Activated CD4-positive, alpha-beta T cell treated with anti-CD3 and anti-CD28 coated beads for 48 hours (primary cell): ENCODE results near the gene HIF3A.

Source experiments
- DNase-seq: peaks from one replicate; pipeline ENCODE4 v3.0.0-alpha.2; 2020

The HIF3A gene

DNA sequence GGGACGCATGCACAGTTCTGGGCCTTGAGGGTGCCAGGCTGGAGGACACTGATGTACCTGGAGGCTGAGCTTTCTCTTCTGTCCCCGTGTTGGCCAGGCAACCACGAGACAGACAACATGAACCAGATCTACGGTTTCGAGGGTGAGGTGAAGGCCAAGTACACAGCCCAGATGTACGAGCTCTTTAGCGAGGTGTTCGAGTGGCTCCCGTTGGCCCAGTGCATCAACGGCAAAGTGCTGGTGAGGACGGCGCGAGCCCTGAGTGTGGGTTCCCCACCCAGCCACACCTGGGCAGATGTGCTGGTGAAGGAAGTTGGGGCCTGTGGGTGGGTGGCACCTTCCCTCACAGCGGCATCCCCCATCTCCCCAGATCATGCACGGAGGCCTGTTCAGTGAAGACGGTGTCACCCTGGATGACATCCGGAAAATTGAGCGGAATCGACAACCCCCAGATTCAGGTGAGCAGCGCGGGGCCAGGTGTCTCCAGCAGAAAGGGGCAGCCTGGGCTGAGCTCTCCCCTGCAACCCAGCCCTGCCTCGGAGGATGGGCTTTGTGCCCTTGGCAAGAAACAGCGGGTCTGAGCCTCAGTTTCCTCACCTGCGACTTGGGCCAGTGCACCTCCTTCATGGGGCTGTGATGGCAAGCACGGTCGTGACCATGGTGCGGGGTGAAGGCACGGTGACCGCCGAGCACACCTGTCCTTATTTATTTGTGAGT lies 90.3 kb downstream of the HIF3A start:
- DNase-seq, result no peak

- DNase-seq, result no peak
Measured at GRCh38 chr19:46387713-46388130, 90.9 kb downstream of the HIF3A start.

DNA sequence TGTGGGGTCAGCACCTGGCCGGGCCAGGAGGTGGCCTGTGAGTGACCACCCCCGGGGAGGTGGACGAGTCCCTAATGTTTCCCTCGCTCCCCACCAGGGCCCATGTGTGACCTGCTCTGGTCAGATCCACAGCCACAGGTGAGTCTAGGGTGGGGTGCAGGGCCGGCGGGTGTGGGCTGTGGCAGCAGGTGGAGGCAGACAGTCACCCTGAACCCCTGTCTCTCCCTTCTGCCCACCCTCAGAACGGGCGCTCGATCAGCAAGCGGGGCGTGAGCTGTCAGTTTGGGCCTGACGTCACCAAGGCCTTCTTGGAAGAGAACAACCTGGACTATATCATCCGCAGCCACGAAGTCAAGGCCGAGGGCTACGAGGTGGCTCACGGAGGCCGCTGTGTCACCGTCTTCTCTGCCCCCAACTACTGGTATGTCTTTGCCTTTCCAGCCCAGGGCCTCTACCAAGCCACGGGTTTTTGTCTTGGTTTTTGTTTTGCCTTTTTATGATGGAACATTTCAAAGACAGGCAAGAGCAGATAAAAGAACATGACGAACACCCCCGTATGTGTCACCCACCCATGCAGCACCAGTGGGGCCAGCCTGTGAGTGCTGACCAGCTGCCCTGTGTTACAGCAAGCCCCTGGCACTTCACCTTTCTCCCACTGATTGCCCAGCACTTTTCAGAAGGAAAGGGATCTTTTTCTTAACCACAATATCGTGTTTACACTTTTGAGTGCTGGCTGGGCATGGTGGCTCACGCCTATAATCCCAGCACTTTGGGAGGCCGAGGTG lies 91.7 kb downstream of the HIF3A start:
- no peak for DNase-seq

DNA sequence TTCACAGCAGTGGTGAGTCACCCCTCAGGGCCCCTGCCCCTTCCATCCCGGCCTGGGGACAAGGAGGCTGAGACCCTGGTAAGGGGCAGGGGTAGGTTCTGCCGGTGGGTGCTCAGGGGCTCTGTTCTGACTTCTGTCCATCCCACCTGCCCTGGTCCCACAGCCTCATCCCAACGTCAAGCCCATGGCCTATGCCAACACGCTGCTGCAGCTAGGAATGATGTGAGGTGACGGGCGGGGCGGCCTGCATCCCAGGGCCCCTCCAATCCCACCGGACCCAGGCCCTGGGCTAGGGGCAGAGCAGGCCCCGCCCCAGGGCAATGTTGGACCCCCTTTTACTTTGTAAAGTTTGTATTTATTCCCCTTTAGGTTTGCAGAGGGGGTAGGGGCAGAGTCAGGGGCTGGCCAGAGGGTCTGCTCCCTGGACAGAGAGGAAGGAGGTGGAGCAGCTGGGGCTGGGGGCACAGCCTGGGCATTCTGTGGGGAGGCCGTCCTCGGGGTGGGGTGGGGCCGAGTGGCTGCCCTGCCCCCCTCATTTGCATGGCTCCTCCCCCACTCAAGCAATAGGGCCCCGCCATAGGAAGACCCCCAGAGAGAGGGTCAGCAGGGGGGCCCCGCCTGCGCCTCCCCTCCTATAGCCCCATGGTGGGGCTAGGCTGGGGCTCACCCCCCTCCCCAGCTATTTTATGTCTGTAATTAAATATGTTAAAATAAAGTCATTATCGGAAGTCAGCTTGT lies 93.4 kb downstream of the HIF3A start:
- no peak for DNase-seq

- DNase-seq, result no peak
Measured at GRCh38 chr19:46390866-46391265, 94.0 kb downstream of the HIF3A start.

- no peak for DNase-seq
Measured at GRCh38 chr19:46391296-46392251, 94.7 kb downstream of the HIF3A start.

DNA sequence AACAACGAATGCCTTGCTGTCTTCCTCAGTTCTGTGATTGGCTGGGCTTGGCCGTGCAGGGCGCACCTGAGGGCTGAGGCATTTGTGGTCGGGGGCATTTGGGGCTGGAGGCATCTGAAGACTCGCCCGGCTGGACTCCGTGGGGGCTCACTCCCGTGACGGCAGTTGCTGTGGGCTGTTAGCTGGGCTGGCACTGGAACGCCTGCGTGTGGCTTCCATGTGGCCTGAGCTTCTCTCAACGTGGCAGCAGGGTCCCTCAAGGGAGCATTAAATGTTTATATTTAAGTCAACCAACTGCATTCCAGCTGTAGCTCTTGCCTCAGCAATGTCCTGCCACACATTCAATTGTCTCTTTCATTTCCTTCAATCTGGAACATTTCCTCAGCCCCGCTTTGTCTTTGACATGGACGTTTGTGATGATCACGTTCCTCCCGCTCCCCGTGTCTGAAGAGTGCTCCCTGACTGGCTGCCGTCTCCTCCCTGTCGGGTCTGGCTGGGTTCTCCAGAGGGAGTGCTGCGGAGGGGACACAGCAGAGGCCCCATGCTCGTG lies 95.5 kb downstream of the HIF3A start:
- no peak for DNase-seq

DNA sequence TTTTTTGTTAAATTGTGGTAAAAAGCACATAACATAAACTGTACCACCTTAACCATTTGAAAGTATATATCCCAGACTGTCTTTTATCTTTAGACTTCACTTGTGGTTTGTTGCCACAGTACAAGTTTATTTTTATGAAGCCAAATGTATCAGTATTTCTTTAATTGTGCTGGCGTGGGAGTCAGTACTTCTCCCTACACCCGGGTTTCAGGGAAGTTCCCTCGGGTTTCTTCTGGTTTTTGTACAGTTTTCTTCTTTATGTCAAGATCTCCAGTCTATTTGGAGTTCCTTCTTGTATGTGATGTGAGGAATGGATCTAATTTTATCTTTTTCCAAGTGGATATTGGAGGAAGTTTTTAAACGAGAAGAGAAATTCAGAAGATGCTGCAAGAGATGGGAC lies 96.0 kb downstream of the HIF3A start:
- no peak for DNase-seq
